HepG2 (cell line): Measurements from ENCODE around the gene TBCCD1. TPM values are rescaled to one million over a fixed set of nuclear protein-coding genes. Genes with fewer than 3 reads are reported as not detected.

Experiments
- CHD4 ChIP-seq: fragments of 200-600 bp; sonication (generic); IDR thresholded peaks from 2 replicates; pipeline ENCODE4 v1.7.0; 2017; ENCODE audit warnings: mild to moderate bottlenecking, low read length, borderline replicate concordance
- EP300 ChIP-seq, 3 experiments: sonication (generic) in 1 of 3; formaldehyde crosslinking in 1 of 3; IDR thresholded peaks; 2 replicates each; pipeline versions ENCODE4 v1.5.1 to v1.6.1; 2011 to 2020; ENCODE audit warnings: low read depth in 2 of 3, low read length in 2 of 3, borderline replicate concordance in 1 of 3, improper control_type of control experiment in 1 of 3, mild to moderate bottlenecking in 1 of 3, missing genetic modification reagents in 1 of 3, moderate library complexity in 1 of 3
- KMT2B ChIP-seq: IDR thresholded peaks from 2 replicates; pipeline ENCODE4 v1.6.1; 2016; ENCODE audit warnings: missing genetic modification reagents, missing compliant biosample characterization
- NONO ChIP-seq, 2 experiments: fragments of 450-650 bp in 1 of 2; sonication (generic) in 1 of 2; formaldehyde crosslinking in 1 of 2; IDR thresholded peaks in 1 of 2; conservative IDR thresholded peaks in 1 of 2; 2 replicates each; pipeline versions ENCODE4 v1.6.1 to v1.8.0; 2017 to 2022; ENCODE audit warnings: mild to moderate bottlenecking in 1 of 2, missing genetic modification reagents in 1 of 2, moderate library complexity in 1 of 2
- PRPF4 ChIP-seq: fragments of 200-400 bp; formaldehyde crosslinking; IDR thresholded peaks from 2 replicates; pipeline ENCODE4 v1.6.1; 2016; ENCODE audit warnings: low read length, low read depth; ENCODE audit not compliant: poor library complexity, severe bottlenecking
- RFX1 ChIP-seq: fragments of 450-650 bp; IDR thresholded peaks from 2 replicates; pipeline ENCODE4 v1.6.1; 2017
- TOE1 ChIP-seq: sonication (generic); formaldehyde crosslinking; IDR thresholded peaks from 2 replicates; pipeline ENCODE4 v1.4.0; 2020; ENCODE audit warnings: mild to moderate bottlenecking, missing genetic modification reagents
- ZBTB44 ChIP-seq: sonication (generic); formaldehyde crosslinking; IDR thresholded peaks from 2 replicates; pipeline ENCODE4 v1.4.0; 2020; ENCODE audit warnings: missing genetic modification reagents
- ZFP41 ChIP-seq: sonication (generic); formaldehyde crosslinking; IDR thresholded peaks from 2 replicates; pipeline ENCODE4 v1.4.0; 2020; ENCODE audit warnings: mild to moderate bottlenecking, missing genetic modification reagents, borderline replicate concordance
- ZNF235 ChIP-seq: sonication (generic); formaldehyde crosslinking; IDR thresholded peaks from 2 replicates; pipeline ENCODE4 v1.8.1; 2023; ENCODE audit warnings: mild to moderate bottlenecking, missing genetic modification reagents, borderline replicate concordance
- ZNF552 ChIP-seq: sonication (generic); formaldehyde crosslinking; IDR thresholded peaks from 2 replicates; pipeline ENCODE4 v1.9.0; 2022; ENCODE audit warnings: missing genetic modification reagents, mild to moderate bottlenecking, borderline replicate concordance
- ZNF570 ChIP-seq: sonication (generic); formaldehyde crosslinking; IDR thresholded peaks from 2 replicates; pipeline ENCODE4 v1.4.0; 2020; ENCODE audit warnings: mild to moderate bottlenecking, missing genetic modification reagents, borderline replicate concordance
- polyA plus RNA-seq, 8 experiments: library from polyadenylated mRNA; depleted of rRNA in 3 of 8; stranded (reverse) in 7 of 8; unstranded in 1 of 8; fragments of >200 nt; fragmentation: Illumina TruSeq in 4 of 8; extraction: Trizol in 4 of 8; gene quantifications; 2 replicates each; pipeline versions ENCODE4 v1.2.1 to v1.2.3, GENCODE V29; 2011 to 2016; ENCODE audit warnings: low read depth in 4 of 8, missing spikeins in 1 of 8, mixed read lengths in 1 of 8; ENCODE audit not compliant: insufficient read depth in 1 of 8
- total RNA-seq, 5 experiments: library from RNA; depleted of rRNA; stranded (reverse); fragments of >200 nt; fragmentation: Illumina TruSeq; extraction: Trizol; gene quantifications; 2 replicates each; pipeline ENCODE4 v1.2.3, GENCODE V29; 2016; ENCODE audit warnings: low read depth in 1 of 5
- TF ChIP-seq, protein P1 (sequence below): sonication (generic); formaldehyde crosslinking; IDR thresholded peaks from 2 replicates; pipeline ENCODE4 v1.4.0; 2020; ENCODE audit warnings: missing genetic modification reagents
- TF ChIP-seq, protein P2 (sequence below): sonication (generic); formaldehyde crosslinking; IDR thresholded peaks from one replicate; pipeline ENCODE4 v1.5.1; 2020; ENCODE audit warnings: mild to moderate bottlenecking, missing genetic modification reagents; ENCODE audit errors: not compliant biosample characterization

TBCCD1 gene
- total and polyA plus RNA-seq, 2 of the 13 experiments (the other 11 are each of a cell fraction or from before 2014, with no cell fraction given): 13.6 to 16.2 TPM

DNA sequence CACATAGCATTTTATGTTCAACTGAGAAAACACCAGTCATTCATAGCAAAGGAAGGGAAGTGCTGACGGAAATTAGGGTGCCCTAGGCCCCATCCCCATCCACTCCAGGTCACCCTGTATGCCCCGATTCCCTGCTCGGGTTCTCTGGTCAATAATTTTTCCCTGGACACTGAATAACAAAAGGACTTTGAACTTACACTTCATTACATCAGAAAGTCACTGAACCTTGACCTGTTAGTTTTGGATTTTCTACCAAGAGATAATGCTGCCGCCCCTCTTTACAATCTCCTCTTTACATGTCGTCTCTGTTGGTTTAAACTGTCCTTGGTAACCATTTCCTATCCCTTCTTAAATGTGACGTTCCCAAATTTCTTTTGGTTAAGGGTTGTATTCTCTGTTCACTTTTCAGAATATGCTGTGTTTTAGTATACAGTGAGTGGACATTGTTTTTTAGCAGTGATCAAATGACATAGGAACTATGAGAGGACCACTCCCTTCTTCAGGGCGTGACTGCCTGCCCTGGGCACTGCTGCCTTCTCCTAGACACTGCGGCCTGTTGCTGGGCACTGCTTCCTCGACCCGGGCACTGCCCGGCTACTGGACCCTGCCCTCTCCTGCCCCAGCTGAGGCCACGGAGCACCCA lies 32.1 kb upstream of the TBCCD1 start (continued):
- TF ChIP-seq, protein P1, sequence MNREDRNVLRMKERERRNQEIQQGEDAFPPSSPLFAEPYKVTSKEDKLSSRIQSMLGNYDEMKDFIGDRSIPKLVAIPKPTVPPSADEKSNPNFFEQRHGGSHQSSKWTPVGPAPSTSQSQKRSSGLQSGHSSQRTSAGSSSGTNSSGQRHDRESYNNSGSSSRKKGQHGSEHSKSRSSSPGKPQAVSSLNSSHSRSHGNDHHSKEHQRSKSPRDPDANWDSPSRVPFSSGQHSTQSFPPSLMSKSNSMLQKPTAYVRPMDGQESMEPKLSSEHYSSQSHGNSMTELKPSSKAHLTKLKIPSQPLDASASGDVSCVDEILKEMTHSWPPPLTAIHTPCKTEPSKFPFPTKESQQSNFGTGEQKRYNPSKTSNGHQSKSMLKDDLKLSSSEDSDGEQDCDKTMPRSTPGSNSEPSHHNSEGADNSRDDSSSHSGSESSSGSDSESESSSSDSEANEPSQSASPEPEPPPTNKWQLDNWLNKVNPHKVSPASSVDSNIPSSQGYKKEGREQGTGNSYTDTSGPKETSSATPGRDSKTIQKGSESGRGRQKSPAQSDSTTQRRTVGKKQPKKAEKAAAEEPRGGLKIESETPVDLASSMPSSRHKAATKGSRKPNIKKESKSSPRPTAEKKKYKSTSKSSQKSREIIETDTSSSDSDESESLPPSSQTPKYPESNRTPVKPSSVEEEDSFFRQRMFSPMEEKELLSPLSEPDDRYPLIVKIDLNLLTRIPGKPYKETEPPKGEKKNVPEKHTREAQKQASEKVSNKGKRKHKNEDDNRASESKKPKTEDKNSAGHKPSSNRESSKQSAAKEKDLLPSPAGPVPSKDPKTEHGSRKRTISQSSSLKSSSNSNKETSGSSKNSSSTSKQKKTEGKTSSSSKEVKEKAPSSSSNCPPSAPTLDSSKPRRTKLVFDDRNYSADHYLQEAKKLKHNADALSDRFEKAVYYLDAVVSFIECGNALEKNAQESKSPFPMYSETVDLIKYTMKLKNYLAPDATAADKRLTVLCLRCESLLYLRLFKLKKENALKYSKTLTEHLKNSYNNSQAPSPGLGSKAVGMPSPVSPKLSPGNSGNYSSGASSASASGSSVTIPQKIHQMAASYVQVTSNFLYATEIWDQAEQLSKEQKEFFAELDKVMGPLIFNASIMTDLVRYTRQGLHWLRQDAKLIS (CRISPR knock-in tag): peak; percentile 67; the same call in 1 of the 2 replicates
- TF ChIP-seq EP300 (IDR thresholded peaks at IDR 0.05; ENCODE audit: low read depth in 2 of 2, low read length in 2 of 2) (peak in 1 of 2 experiments; percentile 95; a peak in 3 of 4 replicates), EP300 (CRISPR knock-in tag; IDR thresholded peaks at IDR 0.05; ENCODE audit: borderline replicate concordance) (peak; percentile 60), TOE1 (peak; percentile 76; the same call in 1 of the 2 replicates), ZNF552 (CRISPR knock-in tag) (no peak), CHD4 (peak; percentile 16; the same call in 1 of the 2 replicates), ZFP41 (CRISPR knock-in tag) (no peak), ZNF570 (CRISPR knock-in tag) (no peak), ZNF235 (CRISPR knock-in tag) (no peak), NONO (IDR thresholded peaks at IDR 0.05) (no peak), NONO (CRISPR knock-in tag; conservative IDR thresholded peaks at IDR 0.05) (peak; percentile 86), RFX1 (no peak), KMT2B (CRISPR knock-in tag) (0 out of 2 replicates have a peak, but pooled peaks have one; percentile 34), ZBTB44 (CRISPR knock-in tag) (no peak), PRPF4 (no peak)
- TF ChIP-seq, protein P2, sequence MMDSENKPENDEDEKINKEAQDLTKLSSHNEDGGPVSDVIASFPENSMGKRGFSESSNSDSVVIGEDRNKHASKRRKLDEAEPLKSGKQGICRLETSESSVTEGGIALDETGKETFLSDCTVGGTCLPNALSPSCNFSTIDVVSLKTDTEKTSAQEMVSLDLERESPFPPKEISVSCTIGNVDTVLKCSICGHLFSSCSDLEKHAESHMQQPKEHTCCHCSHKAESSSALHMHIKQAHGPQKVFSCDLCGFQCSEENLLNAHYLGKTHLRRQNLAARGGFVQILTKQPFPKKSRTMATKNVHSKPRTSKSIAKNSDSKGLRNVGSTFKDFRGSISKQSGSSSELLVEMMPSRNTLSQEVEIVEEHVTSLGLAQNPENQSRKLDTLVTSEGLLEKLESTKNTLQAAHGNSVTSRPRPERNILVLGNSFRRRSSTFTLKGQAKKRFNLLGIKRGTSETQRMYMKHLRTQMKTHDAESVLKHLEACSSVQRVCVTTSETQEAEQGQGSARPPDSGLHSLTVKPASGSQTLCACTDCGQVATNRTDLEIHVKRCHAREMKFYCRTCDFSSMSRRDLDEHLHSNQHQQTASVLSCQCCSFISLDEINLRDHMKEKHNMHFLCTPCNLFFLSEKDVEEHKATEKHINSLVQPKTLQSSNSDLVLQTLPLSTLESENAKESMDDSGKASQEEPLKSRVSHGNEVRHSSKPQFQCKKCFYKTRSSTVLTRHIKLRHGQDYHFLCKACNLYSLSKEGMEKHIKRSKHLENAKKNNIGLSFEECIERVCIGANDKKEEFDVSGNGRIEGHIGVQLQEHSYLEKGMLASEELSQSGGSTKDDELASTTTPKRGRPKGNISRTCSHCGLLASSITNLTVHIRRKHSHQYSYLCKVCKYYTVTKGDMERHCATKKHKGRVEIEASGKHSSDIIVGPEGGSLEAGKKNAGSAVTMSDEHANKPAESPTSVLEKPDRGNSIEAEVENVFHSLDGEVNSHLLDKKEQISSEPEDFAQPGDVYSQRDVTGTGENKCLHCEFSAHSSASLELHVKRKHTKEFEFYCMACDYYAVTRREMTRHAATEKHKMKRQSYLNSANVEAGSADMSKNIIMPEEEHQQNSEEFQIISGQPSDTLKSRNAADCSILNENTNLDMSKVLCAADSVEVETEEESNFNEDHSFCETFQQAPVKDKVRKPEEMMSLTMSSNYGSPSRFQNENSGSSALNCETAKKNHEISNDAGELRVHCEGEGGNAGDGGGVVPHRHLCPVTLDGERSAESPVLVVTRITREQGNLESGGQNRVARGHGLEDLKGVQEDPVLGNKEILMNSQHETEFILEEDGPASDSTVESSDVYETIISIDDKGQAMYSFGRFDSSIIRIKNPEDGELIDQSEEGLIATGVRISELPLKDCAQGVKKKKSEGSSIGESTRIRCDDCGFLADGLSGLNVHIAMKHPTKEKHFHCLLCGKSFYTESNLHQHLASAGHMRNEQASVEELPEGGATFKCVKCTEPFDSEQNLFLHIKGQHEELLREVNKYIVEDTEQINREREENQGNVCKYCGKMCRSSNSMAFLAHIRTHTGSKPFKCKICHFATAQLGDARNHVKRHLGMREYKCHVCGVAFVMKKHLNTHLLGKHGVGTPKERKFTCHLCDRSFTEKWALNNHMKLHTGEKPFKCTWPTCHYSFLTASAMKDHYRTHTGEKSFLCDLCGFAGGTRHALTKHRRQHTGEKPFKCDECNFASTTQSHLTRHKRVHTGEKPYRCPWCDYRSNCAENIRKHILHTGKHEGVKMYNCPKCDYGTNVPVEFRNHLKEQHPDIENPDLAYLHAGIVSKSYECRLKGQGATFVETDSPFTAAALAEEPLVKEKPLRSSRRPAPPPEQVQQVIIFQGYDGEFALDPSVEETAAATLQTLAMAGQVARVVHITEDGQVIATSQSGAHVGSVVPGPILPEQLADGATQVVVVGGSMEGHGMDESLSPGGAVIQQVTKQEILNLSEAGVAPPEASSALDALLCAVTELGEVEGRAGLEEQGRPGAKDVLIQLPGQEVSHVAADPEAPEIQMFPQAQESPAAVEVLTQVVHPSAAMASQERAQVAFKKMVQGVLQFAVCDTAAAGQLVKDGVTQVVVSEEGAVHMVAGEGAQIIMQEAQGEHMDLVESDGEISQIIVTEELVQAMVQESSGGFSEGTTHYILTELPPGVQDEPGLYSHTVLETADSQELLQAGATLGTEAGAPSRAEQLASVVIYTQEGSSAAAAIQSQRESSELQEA (CRISPR knock-in tag): no peak
